Left ventricle myocardium inferior (tissue), 1 donor: Measurements from ENCODE around the gene AOC3. TPM values are rescaled to one million over a fixed set of nuclear protein-coding genes. Genes with fewer than 3 reads are reported as not detected.
"Not testable (repeated sequence)": the region's sequence is repeated elsewhere in the genome, so short reads cannot be mapped to it uniquely, and the experiment has no call there.

ENCODE experiments used
- DNase-seq: peaks from one replicate; pipeline ENCODE4 v3.0.0-alpha.2; 2020
- H3K27ac ChIP-seq: fragments of 200-600 bp; replicated peaks from 2 replicates; pipeline ENCODE4 v1.8.0; 2021
- H3K27me3 ChIP-seq: fragments of 200-600 bp; 2 replicates; pipeline ENCODE4 v1.8.0; 2021; ENCODE audit warnings: low read depth
- H3K36me3 ChIP-seq: fragments of 200-600 bp; 2 replicates; pipeline ENCODE4 v1.8.0; 2021
- H3K4me1 ChIP-seq: fragments of 200-600 bp; 2 replicates; pipeline ENCODE4 v1.8.0; 2021
- H3K4me3 ChIP-seq: fragments of 200-600 bp; 2 replicates; pipeline ENCODE4 v1.8.0; 2021; ENCODE audit warnings: mild to moderate bottlenecking, moderate library complexity
- H3K9me3 ChIP-seq: fragments of 200-600 bp; replicated peaks from 2 replicates; pipeline ENCODE4 v1.8.0; 2021
- CTCF ChIP-seq: fragments of 200-600 bp; IDR thresholded peaks from 2 replicates; pipeline ENCODE4 v1.8.0; 2021; ENCODE audit warnings: antibody characterized with exemption, mild to moderate bottlenecking, borderline replicate concordance
- intact Hi-C: fragments of 100-400 bp; cut with micrococcal nuclease; formaldehyde crosslinking; loops from one replicate; pipeline ENCODE4 v1.11.0; 2022
- total RNA-seq: library from RNA; stranded (reverse); fragmentation: NEBNext Ultra II Directional; extraction: Animal tissue kit (Norgen Biotek cat#: 25700); gene quantifications from one replicate; pipeline ENCODE4 v1.2.1, GENCODE V29; 2021
- donor health status: DM: no; HTN: yes; CAD: no; lungs with severe emphysema.

The AOC3 gene
- total RNA-seq, 1 donor from 2014 or later = 7.6 TPM

GRCh38 chr17:42878924-42879595 is 28.1 kb downstream of the AOC3 start:
- no peaks in the 10 kb centered on the region for H3K9me3 ChIP-seq
- H3K27ac ChIP-seq = no peak overlapping the region
- H3K36me3 ChIP-seq = no peaks in the 10 kb centered on the region
- intact Hi-C loops = no loop called here
- DNase-seq = no peak
- H3K4me3 ChIP-seq = no peak overlapping the region
- TF ChIP-seq CTCF = no peak
- peaks cover 18% of the 10 kb centered on the region for H3K27me3 ChIP-seq
- H3K4me1 ChIP-seq = no peaks in the 10 kb centered on the region

GRCh38 chr17:42879596-42879985 is 28.6 kb downstream of the AOC3 start:
- no peak overlapping the region for H3K4me3 ChIP-seq
- intact Hi-C loops = no loop called here
- H3K27me3 ChIP-seq = peaks cover 18% of the 10 kb centered on the region
- no peaks in the 10 kb centered on the region for H3K9me3 ChIP-seq
- H3K27ac ChIP-seq = no peak overlapping the region
- TF ChIP-seq CTCF = no peak
- H3K4me1 ChIP-seq = no peaks in the 10 kb centered on the region
- H3K36me3 ChIP-seq = no peaks in the 10 kb centered on the region
- DNase-seq = no peak

- H3K27ac ChIP-seq = no peak overlapping the region
- H3K4me1 ChIP-seq = peaks cover 2% of the 10 kb centered on the region
- intact Hi-C loops = no loop called here
- no peak for DNase-seq
- H3K27me3 ChIP-seq = peaks cover 18% of the 10 kb centered on the region
- no peaks in the 10 kb centered on the region for H3K36me3 ChIP-seq
- no peak for TF ChIP-seq CTCF
- no peaks in the 10 kb centered on the region for H3K9me3 ChIP-seq
- no peak overlapping the region for H3K4me3 ChIP-seq
These were observed 29.8 kb downstream of the AOC3 start for GRCh38 chr17:42880776-42881310.

DNA sequence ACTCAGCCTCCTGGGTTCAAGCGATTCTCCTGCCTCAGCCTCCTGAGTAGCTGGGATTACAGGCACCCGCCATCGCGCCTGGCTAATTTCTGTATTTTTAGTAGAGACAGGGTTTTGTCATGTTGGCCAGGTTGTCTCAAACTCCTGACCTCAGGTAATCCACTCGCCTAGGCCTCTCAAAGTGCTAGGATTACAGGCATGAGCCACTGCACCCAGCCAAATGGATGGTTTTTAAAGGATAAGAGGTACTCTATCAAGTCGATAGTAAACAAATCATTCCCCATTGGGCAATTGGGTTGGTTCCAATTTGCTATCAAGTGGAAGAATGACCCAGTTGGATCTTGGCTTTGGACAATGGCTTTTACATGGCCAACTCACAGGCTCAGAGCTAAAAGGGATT is 30.7 kb downstream of the AOC3 start:
- Histone ChIP-seq H3K4me1 (peaks cover 11% of the 10 kb centered on the region), H3K27me3 (peaks cover 13% of the 10 kb centered on the region)
- intact Hi-C loops, DNase-seq, H3K36me3 ChIP-seq, H3K9me3 ChIP-seq, H3K27ac ChIP-seq, H3K4me3 ChIP-seq: not testable (repeated sequence)

GRCh38 chr17:42882166-42882565 is 31.2 kb downstream of the AOC3 start:
- no peak overlapping the region for H3K4me3 ChIP-seq
- H3K4me1 ChIP-seq = peaks cover 15% of the 10 kb centered on the region
- no peak for TF ChIP-seq CTCF
- H3K36me3 ChIP-seq = no peaks in the 10 kb centered on the region
- intact Hi-C loops = no loop called here
- DNase-seq = no peak
- no peak overlapping the region for H3K27ac ChIP-seq
- peaks cover 10% of the 10 kb centered on the region for H3K27me3 ChIP-seq
- H3K9me3 ChIP-seq = no peaks in the 10 kb centered on the region

DNA sequence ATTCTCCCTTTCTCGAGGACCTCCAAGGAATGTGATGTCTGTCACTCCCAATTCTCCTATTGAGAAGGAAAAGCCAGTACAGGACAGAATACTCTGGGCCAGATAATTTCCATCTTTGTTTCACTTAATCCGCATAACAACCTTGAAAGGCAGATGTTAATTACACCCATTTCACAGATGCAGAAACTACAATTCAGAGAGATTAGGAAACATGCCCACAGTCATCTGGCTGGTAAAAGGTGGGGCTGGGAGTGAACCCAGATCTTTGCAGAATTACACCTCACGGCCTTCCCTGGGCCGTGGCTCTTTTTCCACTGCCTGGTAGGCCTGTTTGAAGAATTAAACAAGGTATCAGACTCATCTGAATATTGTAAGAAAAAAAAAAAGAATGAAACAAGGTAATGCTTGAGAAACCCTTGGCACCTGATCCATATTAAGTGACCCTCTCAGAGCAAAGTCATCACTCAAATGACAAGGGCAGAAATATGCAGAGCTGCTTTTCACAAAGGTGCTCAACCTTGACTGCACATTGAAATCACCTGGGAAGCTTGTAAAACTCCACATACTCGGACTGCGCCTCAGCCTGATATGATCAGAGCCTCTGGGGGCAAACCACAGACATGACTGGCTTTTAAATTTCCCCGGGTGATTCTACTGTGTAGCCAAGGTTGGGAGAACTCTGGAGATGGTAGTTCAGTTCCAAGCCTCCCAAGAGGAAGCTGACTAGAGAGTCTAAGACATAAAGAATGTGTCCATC is 33.0 kb downstream of the AOC3 start:
- Histone ChIP-seq H3K9me3 (no peaks in the 10 kb centered on the region), H3K4me3 (no peak overlapping the region), H3K27me3 (no peaks in the 10 kb centered on the region), H3K36me3 (no peaks in the 10 kb centered on the region), H3K4me1 (peaks cover 16% of the 10 kb centered on the region), H3K27ac (no peak overlapping the region)
- DNase-seq = no peak
- TF ChIP-seq CTCF = no peak
- intact Hi-C loops = no loop called here

DNA sequence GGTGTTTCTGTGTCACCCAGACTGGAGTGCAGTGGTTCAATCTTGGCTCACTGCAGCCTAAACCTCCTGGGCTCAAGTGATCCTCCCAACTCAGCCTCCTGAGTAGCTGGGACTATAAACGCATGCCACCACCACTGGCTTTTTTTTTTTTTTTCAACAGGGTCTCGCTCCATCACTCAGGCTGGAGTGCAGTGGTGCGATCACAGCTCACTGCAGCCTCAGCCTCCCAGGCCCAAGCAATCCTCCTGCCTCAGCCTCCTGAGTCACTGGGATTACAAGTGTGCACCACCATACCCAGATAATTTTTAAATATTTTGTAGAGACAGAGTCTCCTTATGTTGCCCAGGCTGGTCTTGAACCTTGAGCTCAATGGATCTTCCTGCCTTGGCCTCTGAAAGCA is 34.8 kb downstream of the AOC3 start:
- Histone ChIP-seq H3K4me1 (peaks cover 25% of the 10 kb centered on the region), H3K27ac (peak overlapping the region; percentile 36)
- intact Hi-C loops, H3K4me3 ChIP-seq, H3K9me3 ChIP-seq, H3K27me3 ChIP-seq, H3K36me3 ChIP-seq, DNase-seq: not testable (repeated sequence)
